GM18502 (cell line): ENCODE measurements around the gene EIF3A.
"Not testable (repeated sequence)": the region's sequence is repeated elsewhere in the genome, so short reads cannot be mapped to it uniquely, and the experiment has no call there.

Source experiments
- ATAC-seq: cut with Tn5 transposase; IDR thresholded peaks from one replicate; pipeline ENCODE4 v1.9.1; 2021; ENCODE audit warnings: mild to moderate bottlenecking; ENCODE audit not compliant: unreplicated experiment, poor library complexity

The EIF3A gene

GRCh38 chr10:119103241-119103902, 22.8 kb upstream of the EIF3A start:
- ATAC-seq, result no peak

GRCh38 chr10:119101366-119102098, 20.9 kb upstream of the EIF3A start:
- no peak for ATAC-seq

GRCh38 chr10:119100434-119101238, 20.0 kb upstream of the EIF3A start:
- no peak for ATAC-seq

DNA sequence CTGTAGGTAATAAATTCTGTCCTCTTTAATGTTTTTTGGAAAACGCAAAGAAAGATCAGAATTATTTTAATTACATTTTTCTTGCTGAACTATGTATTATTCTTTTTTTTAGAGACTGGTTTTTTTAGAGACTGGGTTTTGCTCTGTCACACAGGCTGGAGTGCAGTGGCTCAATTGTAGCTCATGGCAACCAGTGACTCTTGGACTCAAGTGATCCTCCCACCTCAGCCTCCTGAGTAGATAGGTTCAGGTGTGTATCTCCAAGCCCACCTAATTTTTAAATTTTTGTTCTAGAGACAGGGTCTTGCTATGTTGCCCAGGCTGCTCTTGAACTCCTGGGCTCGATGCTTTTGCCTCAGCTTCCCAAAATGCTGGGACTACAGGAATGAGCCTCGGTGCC, 18.0 kb upstream of the EIF3A start:
- ATAC-seq, result no peak

DNA sequence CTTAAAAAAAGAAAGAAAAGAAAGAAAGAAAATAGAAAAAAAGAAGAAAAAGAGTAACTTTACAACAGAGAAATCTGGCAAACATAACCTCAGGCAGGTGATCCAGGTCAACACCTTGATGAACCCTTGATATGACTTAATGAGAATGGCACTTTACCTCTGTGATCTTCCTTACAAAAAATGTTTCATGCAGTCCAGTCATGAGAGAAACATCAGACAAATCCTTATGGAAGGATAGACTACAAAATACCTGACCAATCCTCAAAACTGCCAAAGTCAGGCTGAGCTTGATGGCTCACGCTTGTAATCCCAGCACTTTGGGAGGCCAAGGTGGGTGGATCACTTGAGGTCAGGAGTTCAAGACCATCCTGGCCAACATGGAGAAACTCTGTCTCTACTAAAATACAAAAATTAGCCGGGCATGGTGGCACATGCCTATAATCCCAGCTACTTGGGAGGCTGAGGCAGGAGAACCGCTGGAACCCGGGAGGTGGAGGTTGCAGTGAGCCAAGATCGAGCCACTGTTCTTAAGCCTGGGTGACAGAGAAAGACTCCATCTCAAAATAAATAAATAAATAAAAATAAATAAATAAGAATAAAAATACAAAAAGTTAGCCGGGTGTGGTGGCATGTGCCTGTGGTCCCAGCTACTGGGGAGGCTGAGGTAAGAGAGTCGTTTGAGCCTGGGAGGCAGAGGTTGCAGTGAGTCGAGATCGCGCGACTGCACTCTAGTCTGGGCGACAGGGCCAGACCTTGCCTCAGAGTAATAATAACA, 16.2 kb upstream of the EIF3A start:
- ATAC-seq, result not testable (repeated sequence)

GRCh38 chr10:119095640-119096039, 15.0 kb upstream of the EIF3A start:
- no peak for ATAC-seq

- ATAC-seq, result no peak
Measured at GRCh38 chr10:119090968-119091367, 10.4 kb upstream of the EIF3A start.

DNA sequence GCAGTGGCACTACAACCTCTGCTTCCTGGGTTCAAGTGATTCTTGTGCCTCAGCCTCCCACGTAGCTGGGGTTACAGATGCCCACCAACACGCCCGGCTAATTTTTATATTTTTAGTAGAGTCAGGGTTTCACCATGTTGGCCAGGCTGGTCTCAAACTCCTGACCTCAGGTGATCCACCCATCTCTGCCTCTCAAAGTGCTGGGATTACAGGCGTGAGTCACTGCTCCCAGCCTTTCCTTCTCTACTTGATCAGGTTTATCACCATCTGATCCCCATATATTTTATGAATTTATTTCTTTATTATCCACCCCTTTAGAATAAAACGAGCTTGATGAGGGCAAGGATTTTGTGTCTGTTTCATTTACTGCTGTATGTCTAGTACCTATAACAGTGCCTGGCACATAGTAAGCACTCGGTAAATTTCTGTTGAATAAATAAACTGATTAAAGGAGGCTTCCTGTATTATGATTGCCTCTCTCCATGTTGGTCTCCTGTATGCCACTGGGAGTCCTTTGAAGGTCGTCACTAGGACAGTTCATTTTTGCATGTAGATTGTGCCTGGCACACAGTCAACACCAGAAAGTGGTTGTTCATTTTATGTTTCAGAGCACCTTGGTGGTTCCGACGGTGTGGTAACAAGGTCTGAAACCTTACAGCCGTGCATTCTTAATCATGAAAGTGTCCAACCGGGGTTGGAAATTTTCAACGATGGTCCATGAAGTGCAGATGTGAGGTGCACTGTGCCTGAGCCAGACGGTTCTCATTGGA, 9.6 kb upstream of the EIF3A start:
- no peak for ATAC-seq

DNA sequence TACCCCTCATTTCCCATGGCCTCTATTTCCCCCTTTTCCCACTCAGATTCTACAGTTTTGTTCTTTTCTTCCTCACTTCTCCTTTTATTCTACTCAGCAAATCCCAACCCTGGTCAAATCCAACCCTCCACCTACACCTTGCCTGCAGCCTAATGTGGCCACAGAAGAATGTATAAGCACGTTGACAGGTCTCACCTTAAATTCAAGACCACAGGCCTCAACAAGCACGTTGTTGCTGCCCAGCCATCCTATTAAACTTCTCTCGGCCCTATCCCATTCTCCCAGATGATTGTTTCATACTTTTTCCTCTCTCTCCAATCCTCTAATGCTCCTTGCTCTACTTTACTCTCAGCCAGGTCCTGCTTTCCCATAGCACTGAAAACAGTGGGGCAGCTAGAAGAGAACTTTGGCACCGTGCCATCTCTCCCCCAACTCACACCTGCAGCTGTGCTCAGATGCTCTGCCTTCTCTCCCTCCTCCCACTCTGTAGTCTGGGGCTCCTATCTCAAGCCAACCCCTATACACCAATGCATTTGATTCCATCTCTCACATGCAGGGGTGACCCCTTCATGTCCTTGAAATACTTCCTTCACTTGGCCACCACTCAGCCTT, 6.8 kb upstream of the EIF3A start:
- no peak for ATAC-seq

GRCh38 chr10:119084896-119085295, 4.3 kb upstream of the EIF3A start:
- ATAC-seq, result no peak

- peak; percentile 64 for ATAC-seq
Measured at GRCh38 chr10:119079599-119080520, 757 bp downstream of the EIF3A start.

DNA sequence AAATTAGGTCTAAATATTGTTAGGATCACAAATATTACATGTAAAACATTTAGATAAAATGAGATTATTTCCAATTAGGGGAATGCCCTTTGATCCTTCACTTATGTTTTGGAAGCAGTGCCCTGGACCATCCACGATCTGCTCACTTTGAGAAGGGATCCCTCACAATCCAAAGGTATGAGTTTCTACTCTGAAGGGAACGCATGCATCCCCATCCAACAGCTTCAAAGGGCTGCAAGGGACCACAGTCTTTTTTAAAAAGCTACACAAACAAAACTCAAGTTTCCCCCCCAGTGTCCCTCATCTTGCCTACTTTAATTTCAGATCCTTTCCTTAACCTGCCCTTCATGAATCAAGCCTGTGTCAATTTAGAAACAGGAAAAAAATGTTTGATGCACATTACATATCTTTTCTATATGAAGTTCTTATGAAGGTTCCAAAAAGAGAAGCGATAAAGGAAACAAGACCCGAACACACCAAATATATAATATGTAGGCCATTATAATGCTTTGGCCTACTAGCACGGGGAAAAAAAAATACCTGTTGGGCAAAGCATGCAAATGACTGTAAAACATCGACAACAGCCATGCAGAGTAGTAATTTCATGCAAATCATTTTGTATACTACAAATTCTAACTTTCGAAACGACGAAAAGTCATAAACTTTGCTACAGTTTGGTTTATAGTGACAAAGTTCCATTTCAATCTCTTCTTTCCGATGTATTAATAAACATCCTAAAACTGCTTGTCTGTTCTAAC, 2.0 kb downstream of the EIF3A start:
- ATAC-seq, result no peak

GRCh38 chr10:119073584-119073983, 7.0 kb downstream of the EIF3A start:
- ATAC-seq, result no peak

GRCh38 chr10:119070395-119071165, 10.0 kb downstream of the EIF3A start:
- ATAC-seq, result no peak

GRCh38 chr10:119061926-119062325, 18.7 kb downstream of the EIF3A start:
- ATAC-seq, result no peak

GRCh38 chr10:119061352-119061751, 19.3 kb downstream of the EIF3A start:
- no peak for ATAC-seq

DNA sequence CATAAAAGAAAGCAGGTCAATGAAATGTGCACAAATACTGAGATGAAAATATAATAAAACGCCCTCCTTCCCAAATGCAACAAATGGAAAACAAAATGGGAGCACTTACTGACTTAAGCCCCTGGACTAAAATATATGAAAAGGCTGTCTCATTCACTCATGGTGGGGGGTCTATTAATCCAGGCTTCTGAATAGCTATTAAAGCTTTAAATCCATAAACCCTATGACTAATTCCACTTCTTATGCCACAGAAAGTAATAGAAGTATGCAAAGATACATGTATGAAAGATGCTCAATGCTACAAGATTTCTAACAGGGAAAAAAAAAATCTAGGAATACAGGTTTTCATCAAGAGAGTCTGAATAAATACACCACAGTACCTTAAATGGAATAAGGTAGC, 20.5 kb downstream of the EIF3A start:
- ATAC-seq, result no peak
